Lower leg skin (tissue), 3 donors: ENCODE data around the gene KRCC1.

Experiments
- CTCF ChIP-seq, 3 donors: fragments of 450-650 bp; IDR thresholded peaks; one replicate each; pipeline ENCODE4 v1.5.1; 2016; ENCODE audit warnings: antibody characterized with exemption in 3 of 3, mild to moderate bottlenecking in 3 of 3, moderate library complexity in 2 of 3
- POLR2A ChIP-seq, 2 donors: fragments of 450-650 bp; IDR thresholded peaks; one replicate each; pipeline ENCODE4 v1.6.1; 2016 to 2017; ENCODE audit warnings: antibody characterized with exemption in 2 of 2, mild to moderate bottlenecking in 1 of 2, moderate library complexity in 1 of 2

- TF ChIP-seq CTCF (IDR thresholded peaks at IDR 0.05) (no peak), POLR2A (IDR thresholded peaks at IDR 0.05) (no peak)
Observed at GRCh38 chr2:88061295-88061694, 5.7 kb upstream of the KRCC1 start.
